ENCODE results near the gene FBLN7.

FBLN7 gene

DNA sequence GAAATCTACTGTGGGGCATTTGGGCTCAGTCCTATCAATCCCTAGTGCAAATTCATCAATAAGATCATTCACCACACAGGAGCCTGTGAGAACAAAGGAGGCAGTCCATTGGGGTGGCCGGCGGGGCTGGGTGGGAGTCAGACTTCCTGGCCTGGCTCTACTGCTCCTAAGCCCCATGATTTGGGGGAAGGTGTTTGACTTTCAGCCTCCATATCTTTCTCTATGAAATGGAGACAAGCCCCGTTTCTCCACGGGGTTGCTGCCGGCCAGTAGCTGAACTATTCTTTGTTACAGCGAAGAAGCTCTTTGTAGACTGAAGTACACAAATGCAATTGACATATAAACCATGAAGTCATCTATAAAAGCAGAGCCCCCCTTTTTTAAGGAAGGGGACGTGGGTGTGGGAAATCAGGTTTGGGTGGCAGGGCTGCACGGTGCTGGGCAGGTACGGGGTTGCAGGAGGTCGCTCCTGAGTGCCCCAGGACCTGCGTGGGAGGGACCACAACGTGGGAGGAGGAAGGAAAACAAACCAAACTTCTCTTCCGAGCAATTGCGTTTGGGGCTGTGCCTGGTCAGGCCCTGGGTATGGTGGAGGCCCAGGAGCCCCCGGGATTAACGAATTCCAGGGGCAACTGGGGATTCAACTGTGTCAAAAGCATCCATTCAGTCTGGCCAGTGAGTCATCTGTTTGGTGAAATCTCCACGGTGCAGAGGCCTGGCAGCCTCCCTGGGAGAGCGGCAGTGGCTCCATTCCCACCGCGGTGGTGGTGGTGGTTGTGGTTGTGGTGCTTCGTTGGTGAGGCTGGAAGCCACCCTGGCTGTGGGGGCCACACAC lies 18.2 kb downstream of the FBLN7 start:
- no peak for DNase-seq (ENCODE audit: low read depth, low spot score)

DNA sequence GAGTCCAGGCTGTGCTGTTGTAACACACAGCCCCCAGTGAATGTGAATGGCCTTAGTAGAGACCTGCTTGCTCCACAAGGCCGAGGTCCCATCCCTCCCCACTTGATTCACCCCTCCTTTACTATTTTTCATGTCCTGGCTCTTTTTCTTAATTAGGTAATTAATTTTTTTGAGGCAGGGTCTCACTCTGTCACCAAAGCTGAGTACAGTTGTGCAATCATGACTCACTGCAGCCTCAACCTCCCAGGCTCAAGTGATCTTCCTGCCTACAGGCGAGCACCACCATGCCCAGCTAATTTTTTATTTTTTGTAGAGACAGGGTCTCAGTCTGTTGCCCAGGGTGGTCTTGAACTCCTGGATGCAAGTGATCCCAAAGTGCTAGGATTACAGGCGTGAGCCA lies 19.3 kb downstream of the FBLN7 start:
- DNase-seq (ENCODE audit: low read depth, low spot score): no peak

GRCh38 chr2:112159454-112159921 lies 21.3 kb downstream of the FBLN7 start:
- DNase-seq (ENCODE audit: low read depth, low spot score): no peak

GRCh38 chr2:112160283-112161250 lies 22.4 kb downstream of the FBLN7 start:
- DNase-seq (ENCODE audit: low read depth, low spot score): no peak

DNA sequence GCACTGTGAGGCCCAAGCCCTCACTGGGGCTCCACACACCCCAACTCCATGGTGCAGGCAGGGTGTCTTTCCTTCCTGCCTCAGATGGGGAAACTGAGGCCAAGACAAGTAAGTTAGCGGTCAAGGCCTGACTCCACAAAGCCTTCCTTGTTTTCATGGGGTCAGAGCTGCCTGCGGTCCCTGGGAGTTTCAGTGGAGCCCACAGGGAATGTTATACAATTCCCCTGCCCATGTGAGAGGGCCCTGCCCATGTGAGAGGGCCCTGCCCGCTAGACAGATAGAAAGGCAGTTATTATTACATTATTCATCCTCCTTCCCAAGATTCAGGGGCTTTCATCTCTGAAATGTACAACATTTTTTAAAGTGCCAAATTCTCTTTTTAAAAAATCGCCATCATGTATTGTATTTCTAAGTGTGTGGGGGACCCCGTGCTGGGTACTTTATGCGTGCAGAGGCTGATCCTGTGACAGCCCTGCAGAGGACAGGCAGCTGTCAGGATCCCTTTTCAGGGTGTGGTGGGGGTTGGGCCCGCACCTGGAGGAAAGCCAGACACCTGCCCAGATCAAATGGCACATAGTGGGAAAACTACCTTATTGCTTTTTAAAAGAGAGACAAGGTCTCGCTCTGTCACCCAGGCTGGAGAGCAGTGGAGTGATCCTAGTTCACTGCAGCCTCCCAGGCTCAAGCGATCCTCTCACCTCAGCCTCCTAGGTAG lies 23.4 kb downstream of the FBLN7 start:
- no peak for DNase-seq (ENCODE audit: low read depth, low spot score)

- DNase-seq (ENCODE audit: low read depth, low spot score): no peak
These were observed 24.2 kb downstream of the FBLN7 start for GRCh38 chr2:112162341-112162740.

DNA sequence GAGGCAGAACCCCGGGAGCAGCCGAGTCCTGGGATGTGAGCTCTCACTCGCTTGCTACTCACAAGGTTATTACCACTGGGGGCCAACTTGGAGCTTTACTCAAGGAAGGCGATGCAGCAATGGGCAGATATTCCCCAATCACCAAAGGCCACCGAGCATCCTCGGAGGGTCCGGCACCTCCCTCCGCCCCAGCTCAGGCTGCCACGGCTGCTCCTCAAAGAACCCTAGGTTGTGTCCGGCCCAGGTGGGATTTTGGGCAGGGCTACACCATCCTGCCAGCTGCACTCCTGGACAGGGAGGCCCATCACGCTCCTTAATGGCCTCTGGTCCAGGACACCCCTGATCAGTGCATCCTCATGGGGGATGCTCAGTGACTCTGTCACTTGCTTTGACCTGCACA lies 24.8 kb downstream of the FBLN7 start:
- no peak for DNase-seq (ENCODE audit: low read depth, low spot score)

- no peak for DNase-seq (ENCODE audit: low read depth, low spot score)
These were observed 25.4 kb downstream of the FBLN7 start for GRCh38 chr2:112163541-112163981.

- DNase-seq (ENCODE audit: low read depth, low spot score): no peak
These were observed 26.7 kb downstream of the FBLN7 start for GRCh38 chr2:112164876-112165275.

DNA sequence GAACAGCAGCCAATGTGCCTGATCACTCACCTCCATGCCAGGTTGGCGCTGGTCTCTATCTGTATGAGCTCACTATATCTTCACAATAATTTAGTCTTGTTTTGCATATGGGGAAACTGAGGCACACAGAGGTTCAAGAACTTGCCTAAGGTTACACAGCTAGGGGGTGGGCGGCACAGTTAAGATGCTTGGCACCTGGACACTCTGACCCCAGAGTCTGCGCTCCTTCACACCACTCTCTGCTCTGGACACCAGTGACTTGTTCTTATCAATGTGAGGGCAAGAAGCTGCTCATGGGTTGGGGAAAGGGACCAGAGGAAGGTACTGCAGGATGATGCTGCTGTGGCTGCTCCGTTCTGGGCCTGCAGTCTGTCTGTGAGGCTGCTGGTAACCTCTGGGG lies 27.1 kb downstream of the FBLN7 start:
- DNase-seq (ENCODE audit: low read depth, low spot score): no peak

- no peak for DNase-seq (ENCODE audit: low read depth, low spot score)
These were observed 28.8 kb downstream of the FBLN7 start for GRCh38 chr2:112166806-112167499.

DNA sequence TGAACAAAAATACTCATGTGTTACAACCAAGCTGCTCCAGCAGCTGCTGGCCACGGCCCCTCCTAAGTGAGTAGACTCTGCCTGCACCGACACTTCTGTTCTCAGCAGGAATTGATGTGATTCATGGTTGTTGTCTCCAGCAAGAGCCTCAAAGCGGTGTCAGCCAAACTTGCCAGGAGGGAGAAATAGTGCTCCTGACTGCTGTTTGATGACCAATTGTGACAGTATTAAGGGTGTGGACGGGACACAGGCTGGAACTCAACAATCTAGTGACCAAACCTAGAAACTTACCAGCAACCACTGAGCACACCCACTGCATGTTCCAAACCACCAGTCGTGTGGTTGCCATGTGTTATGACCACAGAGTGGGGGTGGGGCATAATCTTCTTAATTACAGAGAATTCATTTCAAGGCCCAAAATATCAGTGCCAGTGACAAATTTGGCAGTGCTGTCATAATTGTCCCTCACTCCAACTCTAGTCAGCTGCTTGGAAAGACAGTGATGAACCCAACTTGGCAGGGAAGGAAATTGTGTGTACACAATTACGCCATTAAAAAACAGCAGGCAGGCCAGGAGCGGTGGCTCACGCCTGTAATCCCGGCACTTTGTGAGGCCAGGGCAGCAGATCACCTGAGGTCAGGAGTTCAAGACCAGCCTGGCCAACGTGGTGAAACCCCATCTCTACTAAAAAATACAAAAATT lies 30.4 kb downstream of the FBLN7 start:
- no peak for DNase-seq (ENCODE audit: low read depth, low spot score)

DNA sequence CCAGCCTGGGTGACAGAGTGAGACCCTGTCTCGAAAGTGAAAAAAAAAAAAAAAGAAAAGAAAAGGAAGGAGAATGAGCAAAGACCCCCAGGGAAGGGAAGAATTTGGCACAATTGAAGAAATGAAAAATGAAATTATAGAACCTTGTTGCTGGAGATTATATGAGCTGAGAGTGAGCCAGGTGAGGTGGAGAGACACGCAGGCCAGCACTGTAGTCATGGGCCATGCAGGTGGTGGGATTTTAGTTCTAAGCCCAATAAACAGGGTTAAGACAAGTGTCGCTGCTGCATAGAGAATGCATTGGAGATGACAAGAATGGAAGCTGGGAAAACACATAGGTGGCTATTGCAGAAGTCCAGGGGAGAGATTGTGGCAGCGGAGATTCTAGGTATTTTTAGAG lies 32.3 kb downstream of the FBLN7 start:
- DNase-seq (ENCODE audit: low read depth, low spot score): no peak

DNA sequence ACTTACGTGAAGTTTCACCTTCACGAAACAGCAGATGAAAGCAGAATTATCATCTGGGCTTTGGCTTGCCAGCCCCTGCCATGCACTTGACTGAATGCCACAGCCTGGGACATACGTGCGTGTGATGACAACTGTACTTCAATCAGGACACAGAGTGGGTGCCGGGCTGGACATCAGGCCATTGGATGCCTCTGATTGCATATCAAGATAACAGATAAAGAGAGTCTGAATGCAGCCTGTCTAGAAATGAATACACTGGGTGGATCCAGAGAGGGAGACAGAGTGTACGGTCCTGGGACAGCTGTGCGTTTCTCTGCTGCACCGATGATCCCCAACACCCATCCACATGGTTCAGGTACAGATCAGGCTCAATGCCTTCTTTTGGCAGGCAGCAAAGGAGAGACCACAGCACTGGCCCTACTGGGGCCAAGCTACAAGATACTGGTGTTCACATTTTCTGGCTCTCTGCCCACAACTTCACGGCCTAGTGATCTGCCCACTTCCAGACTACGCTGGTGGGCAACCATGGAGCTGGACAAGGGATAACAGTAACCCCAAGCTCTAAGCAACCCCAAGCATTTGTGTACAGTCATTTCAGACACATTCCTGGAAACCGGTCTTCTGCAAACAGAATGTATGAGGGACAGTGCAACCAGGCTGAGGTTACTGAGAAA lies 35.6 kb downstream of the FBLN7 start:
- no peak for DNase-seq (ENCODE audit: low read depth, low spot score)

DNA sequence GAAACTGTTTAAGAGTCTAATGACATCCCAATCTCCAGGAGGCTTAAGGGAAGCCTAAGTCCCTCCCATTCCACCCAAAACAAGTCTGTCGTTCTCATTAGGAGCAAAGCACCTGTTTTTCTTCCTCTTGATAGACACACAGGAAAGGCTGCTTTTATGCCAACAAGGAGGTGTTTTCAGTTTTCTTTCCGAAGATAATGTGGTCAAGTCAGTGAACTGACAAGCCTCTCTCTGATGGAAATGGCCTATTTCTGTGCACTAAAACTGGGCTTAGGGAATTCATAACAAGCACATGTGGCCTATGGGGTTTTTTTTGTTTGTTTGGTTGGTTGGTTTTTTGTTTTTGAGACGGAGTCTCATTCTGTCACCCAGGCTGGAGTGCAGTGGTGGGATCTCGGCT lies 36.2 kb downstream of the FBLN7 start:
- no peak for DNase-seq (ENCODE audit: low read depth, low spot score)

DNA sequence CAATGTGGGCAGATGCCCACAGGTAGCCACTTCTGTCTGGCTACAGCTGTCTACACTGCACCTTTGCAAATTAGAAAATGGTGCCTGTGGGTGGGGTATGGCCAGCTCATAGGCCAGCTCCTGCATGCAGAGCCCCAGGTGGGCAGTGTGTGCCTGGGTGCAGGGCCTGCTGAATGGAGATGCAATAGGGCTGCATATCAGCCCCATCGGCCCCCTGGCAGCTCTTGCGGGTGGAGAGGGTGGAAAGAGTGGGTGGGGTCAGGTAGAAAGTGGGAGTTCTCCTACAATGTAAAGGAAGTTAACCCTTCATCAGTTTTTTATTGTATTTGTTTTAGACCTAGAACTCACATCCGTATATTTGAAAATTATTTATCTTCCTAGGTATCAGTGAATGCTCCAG lies 37.1 kb downstream of the FBLN7 start:
- no peak for DNase-seq (ENCODE audit: low read depth, low spot score)

DNA sequence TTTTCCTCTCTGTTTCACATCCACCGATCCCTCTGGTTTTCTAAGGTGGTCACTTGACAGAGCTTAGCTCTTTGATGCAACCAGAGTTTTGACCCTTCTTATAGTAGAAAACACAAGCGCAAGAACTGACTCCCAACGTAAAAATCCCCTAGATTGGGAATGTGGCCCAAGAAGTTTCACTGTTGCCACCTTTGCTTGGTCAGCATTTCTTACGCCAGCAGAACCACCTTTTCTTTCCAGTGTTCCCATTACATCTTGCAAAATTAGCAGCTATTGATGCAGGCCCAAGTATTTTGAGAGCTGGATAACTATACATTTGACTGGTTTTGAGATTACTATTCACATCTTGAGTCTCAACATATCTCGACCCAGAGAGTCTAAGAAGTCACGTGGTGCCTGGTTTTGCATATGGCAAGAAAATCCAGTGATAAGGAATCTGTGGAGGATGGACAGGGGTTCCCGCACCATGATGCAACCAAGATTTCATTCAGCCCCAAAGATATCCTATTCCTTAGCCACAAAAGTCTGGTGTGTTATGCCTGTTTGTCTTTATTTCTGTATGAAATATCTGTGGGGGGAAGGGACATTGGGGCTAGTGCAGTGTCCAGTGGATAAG lies 37.9 kb downstream of the FBLN7 start:
- no peak for DNase-seq (ENCODE audit: low read depth, low spot score)

DNA sequence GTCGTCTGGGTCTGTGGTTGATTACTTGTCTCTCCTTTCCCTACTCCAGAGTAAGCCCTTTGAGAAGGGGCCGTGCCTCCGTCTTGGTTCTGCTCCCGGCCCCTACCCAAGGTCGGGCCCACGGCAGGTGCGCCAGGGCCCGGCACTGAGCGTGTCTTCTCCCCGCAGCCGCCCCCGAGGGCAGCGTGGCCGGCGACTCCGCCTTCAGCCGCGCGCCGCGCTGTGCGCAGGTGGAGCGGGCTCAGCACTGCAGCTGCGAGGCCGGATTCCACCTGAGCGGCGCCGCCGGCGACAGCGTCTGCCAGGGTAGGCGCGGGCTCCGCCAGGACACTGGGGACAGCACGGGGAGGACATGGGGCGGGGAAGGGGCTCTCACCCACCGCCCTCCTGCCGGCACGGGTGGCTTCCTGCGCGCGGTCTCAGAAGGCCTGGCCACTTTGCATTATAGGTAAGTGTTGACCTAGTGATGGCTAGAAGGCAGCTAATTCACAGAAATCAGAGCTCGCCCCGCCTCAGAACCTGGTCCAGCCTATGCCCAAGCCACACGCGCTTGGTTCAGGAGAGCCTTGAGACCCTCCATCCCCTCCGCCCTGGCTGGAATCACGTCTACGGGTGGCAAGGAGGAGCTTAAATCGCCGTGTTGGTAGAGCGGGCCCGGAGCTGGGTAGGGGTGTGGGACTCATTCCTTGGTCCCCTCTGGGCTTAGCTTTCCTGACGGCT lies 43.5 kb downstream of the FBLN7 start:
- DNase-seq (ENCODE audit: low read depth, low spot score): no peak

GRCh38 chr2:112182581-112183034 lies 44.4 kb downstream of the FBLN7 start:
- no peak for DNase-seq (ENCODE audit: low read depth, low spot score)

Data from brain pericyte (primary cell).